Kidney (tissue), 14 donors: ENCODE results near the gene FECH. TPM values are rescaled to one million over a fixed set of nuclear protein-coding genes. Genes with fewer than 3 reads are reported as not detected.

Source experiments
- DNase-seq, 5 donors: peaks; one replicate each; pipeline ENCODE4 v3.0.0-alpha.2; 2013 to 2020
- FAIRE-seq: peaks from 2 replicates; lab custom pipeline; 2012; peaks lifted over from hg19 to GRCh38; lab: Jason Lieb, UNC
- H3K27ac ChIP-seq, 2 donors: one replicate each; pipeline ENCODE4 v1.7.0; 2013; ENCODE audit warnings: low read depth in 2 of 2, low read length in 2 of 2, inconsistent platforms in 1 of 2
- H3K27me3 ChIP-seq: one replicate; pipeline ENCODE4 v1.7.1; 2013; ENCODE audit warnings: low read length, inconsistent platforms; ENCODE audit not compliant: control insufficient read depth, insufficient read depth
- H3K36me3 ChIP-seq, 3 donors: one replicate each; pipeline versions ENCODE4 v1.7.0 to v1.7.1; 2013; ENCODE audit warnings: low read length in 3 of 3, control low read depth in 1 of 3, inconsistent platforms in 1 of 3; ENCODE audit not compliant: insufficient read depth in 3 of 3, control insufficient read depth in 2 of 3
- H3K4me1 ChIP-seq, 3 donors: one replicate each; pipeline versions ENCODE4 v1.7.0 to v1.7.1; 2013; ENCODE audit warnings: low read length in 3 of 3, inconsistent platforms in 1 of 3, low read depth in 1 of 3; ENCODE audit not compliant: control insufficient read depth in 2 of 3, insufficient read depth in 2 of 3
- H3K4me3 ChIP-seq, 3 donors: one replicate each; pipeline versions ENCODE4 v1.7.0 to v1.8.1; 2013; ENCODE audit warnings: low read length in 3 of 3, control low read depth in 1 of 3, inconsistent platforms in 1 of 3
- H3K9ac ChIP-seq, 3 donors: one replicate each; pipeline versions ENCODE4 v1.7.0 to v1.7.1; 2013; ENCODE audit warnings: low read length in 3 of 3, control low read depth in 1 of 3, inconsistent platforms in 1 of 3
- H3K9me3 ChIP-seq, 3 donors: one replicate each; pipeline versions ENCODE4 v1.7.0 to v1.7.1; 2013; ENCODE audit warnings: low read length in 3 of 3, control low read depth in 1 of 3, inconsistent platforms in 1 of 3; ENCODE audit not compliant: control insufficient read depth in 2 of 3, insufficient read depth in 1 of 3
- CTCF ChIP-seq: IDR thresholded peaks from 3 replicates; pipeline ENCODE4 v1.5.1; 2012; ENCODE audit warnings: mild to moderate bottlenecking, moderate library complexity, borderline replicate concordance; ENCODE audit not compliant: insufficient read depth; ENCODE audit errors: extremely low read depth
- intact Hi-C: fragments of 100-400 bp; cut with DNase I; formaldehyde crosslinking; loops from one replicate; pipeline ENCODE4 v1.11.1; 2022
- polyA plus RNA-seq: library from polyadenylated mRNA; stranded (reverse); fragments of 350-450 nt; fragmentation: Illumina TruSeq; extraction: RNeasy Lipid Tissue Mini Kit (QIAGEN cat#74804); gene quantifications from one replicate; pipeline ENCODE4 v1.2.3, GENCODE V29; 2014; ENCODE audit warnings: low read depth, low replicate concordance; ENCODE audit not compliant: insufficient read depth
- total RNA-seq: library from RNA; stranded (reverse); fragmentation: NEBNext Ultra II Directional; extraction: Animal tissue kit (Norgen Biotek cat#: 25700); gene quantifications from one replicate; pipeline ENCODE4 v1.2.1, GENCODE V29; 2021
- donor health status: control.
- donor health status: control.
- donor health status: control.
- donor health status: control.
- donor health status: control.
- donor health status: DM: yes; HTN: yes; CAD: no.
- donor health status: Normal renal cell carcinoma (clear cell type).

FECH gene
- total and polyA plus RNA-seq, 2 donors from 2014 or later = 32.5 to 36.9 TPM

DNA sequence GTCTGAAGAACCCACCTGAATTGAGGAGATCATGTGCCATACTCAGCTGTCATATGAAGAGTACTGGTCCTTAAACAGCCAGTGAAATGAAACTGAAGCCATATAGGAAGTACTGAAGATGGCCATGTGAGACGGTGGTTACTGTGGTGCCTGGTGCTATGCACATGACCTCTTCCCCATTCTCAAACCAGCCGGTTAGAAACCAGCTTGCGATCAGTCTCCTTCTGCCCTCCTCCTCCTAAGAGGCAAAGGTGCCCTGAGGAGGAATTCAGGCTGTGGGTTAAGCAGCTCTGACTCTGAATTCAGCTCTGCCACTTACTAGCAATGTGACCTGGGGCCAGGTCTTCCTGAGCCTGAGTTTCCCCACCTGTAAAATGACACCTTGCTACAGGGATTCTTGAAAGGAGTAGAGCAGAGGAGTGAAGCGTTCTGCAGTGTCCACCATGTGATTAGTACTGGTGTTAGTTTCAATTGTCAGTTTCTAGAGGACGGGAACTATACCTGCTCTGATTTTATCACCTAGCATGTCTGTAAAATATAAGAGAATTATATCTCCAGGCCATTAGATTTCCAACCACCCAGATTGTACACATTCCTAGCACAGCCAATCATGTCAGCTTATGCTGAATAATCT is 5.1 kb downstream of the FECH start:
- H3K27me3 ChIP-seq = no peaks in the 10 kb centered on the region
- DNase-seq (peak in 3 of 5 donors; percentile 14 to 27 (median 17)), FAIRE-seq (no peak)
- intact Hi-C loops = no loop called here
- no peak for TF ChIP-seq CTCF
- peaks cover 0 to 10% (median 10%) of the 10 kb centered on the region in 3 donors for H3K36me3 ChIP-seq
- H3K9me3 ChIP-seq = no peaks in the 10 kb centered on the region
- H3K9ac ChIP-seq = no peak overlapping the region
- H3K4me1 ChIP-seq = peaks cover 3 to 15% (median 8%) of the 10 kb centered on the region in 3 donors
- no peak overlapping the region for H3K4me3 ChIP-seq
- H3K27ac ChIP-seq = peak overlapping the region; percentile 65 to 68

GRCh38 chr18:57579934-57580333 is 6.6 kb downstream of the FECH start:
- TF ChIP-seq CTCF = no peak
- DNase-seq (peak in 1 of 5 donors; percentile 25), FAIRE-seq (no peak)
- Histone ChIP-seq H3K36me3 (peaks cover 0 to 12% (median 10%) of the 10 kb centered on the region in 3 donors), H3K27me3 (no peaks in the 10 kb centered on the region), H3K9ac (no peak overlapping the region), H3K9me3 (no peaks in the 10 kb centered on the region), H3K4me1 (peaks cover 0 to 8% (median 0%) of the 10 kb centered on the region in 3 donors), H3K27ac (no peak overlapping the region), H3K4me3 (no peak overlapping the region)
- intact Hi-C loops = no loop called here

GRCh38 chr18:57576316-57576715 is 10.2 kb downstream of the FECH start:
- no peak for FAIRE-seq
- peaks cover 0 to 14% (median 13%) of the 10 kb centered on the region in 3 donors for H3K36me3 ChIP-seq
- no peak overlapping the region for H3K9ac ChIP-seq
- intact Hi-C loops = no loop called here
- H3K27me3 ChIP-seq = no peaks in the 10 kb centered on the region
- no peak for DNase-seq
- peak overlapping the region; percentile 14 to 18 for H3K27ac ChIP-seq
- TF ChIP-seq CTCF = no peak
- no peak overlapping the region for H3K4me3 ChIP-seq
- peaks cover 0 to 6% (median 0%) of the 10 kb centered on the region in 3 donors for H3K4me1 ChIP-seq
- no peaks in the 10 kb centered on the region for H3K9me3 ChIP-seq
